HG03469 (cell line): Measurements from ENCODE around the gene GPR141.

Source experiments
- ATAC-seq: cut with Tn5 transposase; IDR thresholded peaks from one replicate; pipeline ENCODE4 v1.9.1; 2021; ENCODE audit warnings: mild to moderate bottlenecking, moderate library complexity, moderate number of reproducible peaks; ENCODE audit not compliant: unreplicated experiment

The GPR141 gene

GRCh38 chr7:37729181-37729580 is 45.6 kb downstream of the GPR141 start:
- no peak for ATAC-seq

GRCh38 chr7:37730501-37730900 is 46.9 kb downstream of the GPR141 start:
- ATAC-seq: no peak

GRCh38 chr7:37732253-37732652 is 48.7 kb downstream of the GPR141 start:
- peak; percentile 57 for ATAC-seq

GRCh38 chr7:37732888-37733287 is 49.3 kb downstream of the GPR141 start:
- ATAC-seq: no peak

GRCh38 chr7:37735196-37735595 is 51.6 kb downstream of the GPR141 start:
- ATAC-seq: no peak

- no peak for ATAC-seq
These were observed 54.8 kb downstream of the GPR141 start for GRCh38 chr7:37738321-37738720.

GRCh38 chr7:37740398-37740797 is 56.8 kb downstream of the GPR141 start:
- no peak for ATAC-seq

GRCh38 chr7:37741776-37742175 is 58.2 kb downstream of the GPR141 start:
- no peak for ATAC-seq

- ATAC-seq: no peak
These were observed 67.5 kb downstream of the GPR141 start for GRCh38 chr7:37751096-37751495.

- no peak for ATAC-seq
These were observed 70.0 kb downstream of the GPR141 start for GRCh38 chr7:37753398-37754050.

GRCh38 chr7:37756797-37757551 is 73.4 kb downstream of the GPR141 start:
- ATAC-seq: no peak

- ATAC-seq: no peak
These were observed 74.0 kb downstream of the GPR141 start for GRCh38 chr7:37757563-37757962.

- no peak for ATAC-seq
These were observed 75.0 kb downstream of the GPR141 start for GRCh38 chr7:37758501-37759045.

GRCh38 chr7:37759526-37759925 is 76.0 kb downstream of the GPR141 start:
- ATAC-seq: no peak

- no peak for ATAC-seq
These were observed 81.9 kb downstream of the GPR141 start for GRCh38 chr7:37765421-37765829.

GRCh38 chr7:37765872-37766525 is 82.4 kb downstream of the GPR141 start:
- ATAC-seq: peak; percentile 87

- ATAC-seq: no peak
These were observed 85.0 kb downstream of the GPR141 start for GRCh38 chr7:37768611-37769010.

GRCh38 chr7:37769291-37769690 is 85.7 kb downstream of the GPR141 start:
- ATAC-seq: no peak

GRCh38 chr7:37769726-37770125 is 86.2 kb downstream of the GPR141 start:
- no peak for ATAC-seq

- no peak for ATAC-seq
These were observed 87.3 kb downstream of the GPR141 start for GRCh38 chr7:37770838-37771237.

- ATAC-seq: no peak
These were observed 87.8 kb downstream of the GPR141 start for GRCh38 chr7:37771342-37771741.

GRCh38 chr7:37771801-37772200 is 88.2 kb downstream of the GPR141 start:
- ATAC-seq: no peak
